ENCODE results near the gene AIMP1.

The AIMP1 gene

DNA sequence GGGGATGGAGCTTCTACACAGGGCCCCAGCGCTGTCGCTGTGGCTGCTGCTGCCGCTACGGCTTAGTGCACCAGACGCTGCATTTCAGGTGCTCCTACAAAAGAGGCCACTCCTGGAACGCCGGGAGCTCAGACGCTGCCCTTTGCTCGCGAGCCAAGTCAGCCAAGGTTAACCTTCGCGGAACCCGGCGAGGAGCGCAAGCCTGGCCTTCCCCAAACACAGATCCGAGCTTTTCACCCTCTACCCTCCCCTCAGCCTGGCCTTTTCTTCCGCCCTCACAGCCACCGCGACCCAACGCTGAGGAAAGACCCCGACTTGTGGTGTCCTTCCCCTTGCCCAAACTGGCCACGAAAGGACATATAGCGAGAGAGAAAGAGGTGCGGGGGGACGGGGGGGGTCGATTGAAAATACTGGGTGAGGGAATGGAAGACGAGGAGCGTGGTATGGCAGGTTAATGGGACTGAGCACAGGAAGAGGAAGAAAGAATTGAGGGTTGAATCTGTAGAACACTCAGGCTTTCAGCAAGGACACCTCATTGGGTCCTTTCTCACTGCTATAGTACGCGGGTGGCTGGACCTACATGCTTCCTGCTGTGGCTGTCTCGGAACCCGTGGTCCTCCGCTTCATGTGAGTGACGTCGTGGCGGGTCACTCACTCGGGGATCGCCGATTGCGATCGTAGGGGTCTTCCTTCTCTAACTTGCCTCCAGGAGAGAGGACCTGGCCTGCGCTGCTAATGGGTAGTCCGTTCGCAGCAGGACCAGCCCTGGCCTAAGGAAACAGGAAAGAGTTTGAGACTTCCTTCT, at the start of gene AIMP1, which contains the start of gene TBCK:
Gene AIMP1 (plus strand): TSS at position 583 of the 805 bp plus-strand sequence. CDS start 8,460 bp downstream, outside the sequence.
Gene TBCK (minus strand): TSS at position 242 of the 805 bp plus-strand sequence. CDS start 7,249 bp downstream, outside the sequence.
- DNase-seq (ENCODE audit: low spot score), result peak; percentile 88

DNA sequence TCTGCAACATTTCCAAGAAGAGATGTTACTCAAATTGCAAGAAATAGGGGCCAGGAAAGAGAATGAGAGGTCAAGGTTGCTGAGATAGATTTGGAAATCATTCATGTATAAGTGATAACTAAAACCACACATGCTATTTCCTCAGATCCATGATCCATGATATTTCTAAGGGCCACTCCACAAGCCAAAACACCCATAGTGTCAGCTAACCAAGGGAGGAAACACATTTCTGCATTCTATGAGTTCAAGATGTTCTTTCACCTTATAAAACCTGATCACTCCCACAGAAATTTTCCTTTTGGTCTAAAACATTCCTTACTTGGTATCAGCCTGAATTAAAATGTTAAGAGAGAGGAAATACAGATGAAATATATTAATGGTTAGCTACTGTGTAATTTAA, 47.6 kb upstream of the AIMP1 start:
- DNase-seq (ENCODE audit: low spot score), result no peak

DNA sequence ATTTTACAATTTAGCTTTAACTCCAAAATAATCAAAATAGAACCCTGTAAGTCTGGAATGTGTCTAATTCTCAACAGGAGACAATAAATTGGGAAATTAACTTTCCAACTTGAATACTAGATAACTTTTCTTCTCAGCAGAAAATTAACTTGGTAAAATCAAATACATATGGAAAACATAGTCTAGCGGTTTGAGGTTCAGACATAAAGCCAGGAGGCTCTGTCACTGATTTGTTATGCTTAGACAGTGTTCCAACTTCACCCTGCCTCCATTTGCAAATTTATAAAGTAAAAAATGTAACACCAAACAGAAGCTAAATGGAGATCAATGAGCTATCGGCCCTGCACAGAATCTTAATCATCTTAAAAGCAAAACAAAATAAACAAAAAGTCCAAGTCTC, 46.6 kb upstream of the AIMP1 start:
- DNase-seq (ENCODE audit: low spot score), result no peak

DNA sequence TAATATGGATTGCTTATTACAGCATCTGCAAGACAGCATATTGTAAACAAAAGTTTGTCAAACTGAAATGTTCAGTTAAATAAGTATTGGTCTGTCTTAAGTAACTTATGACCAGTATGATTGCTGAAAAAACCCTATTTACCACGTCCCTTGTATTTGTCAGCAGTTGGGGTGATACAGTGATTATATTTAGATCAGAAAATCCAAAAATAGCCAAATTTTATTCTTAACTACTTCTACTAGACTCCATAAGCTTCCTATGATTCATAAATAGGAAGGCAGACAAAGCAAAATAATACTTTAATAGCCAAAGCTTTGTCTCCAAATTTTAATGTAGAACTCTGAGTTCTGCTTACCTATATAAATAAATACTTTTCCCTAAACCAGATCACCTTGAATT, 45.6 kb upstream of the AIMP1 start:
- no peak for DNase-seq (ENCODE audit: low spot score)

DNA sequence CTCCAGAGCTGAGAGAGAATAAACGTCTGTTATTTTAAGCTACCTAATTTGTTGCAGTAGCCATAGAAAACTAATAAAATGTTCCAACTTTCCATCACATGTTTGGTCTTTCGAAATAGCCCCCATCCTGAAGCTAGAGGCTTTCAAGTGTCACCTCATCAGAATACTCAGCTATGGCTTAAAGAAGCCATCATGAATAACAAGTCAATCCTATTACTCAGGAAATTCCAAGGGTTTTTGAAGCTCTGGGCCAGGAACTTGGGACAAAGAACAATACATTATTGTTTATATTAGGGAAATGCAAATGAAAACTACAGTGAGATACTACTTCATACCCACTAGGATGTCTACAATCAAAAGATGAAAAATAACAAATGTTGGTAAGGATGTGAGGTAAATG, 42.5 kb upstream of the AIMP1 start:
- peak; percentile 22 for DNase-seq (ENCODE audit: low spot score)

DNA sequence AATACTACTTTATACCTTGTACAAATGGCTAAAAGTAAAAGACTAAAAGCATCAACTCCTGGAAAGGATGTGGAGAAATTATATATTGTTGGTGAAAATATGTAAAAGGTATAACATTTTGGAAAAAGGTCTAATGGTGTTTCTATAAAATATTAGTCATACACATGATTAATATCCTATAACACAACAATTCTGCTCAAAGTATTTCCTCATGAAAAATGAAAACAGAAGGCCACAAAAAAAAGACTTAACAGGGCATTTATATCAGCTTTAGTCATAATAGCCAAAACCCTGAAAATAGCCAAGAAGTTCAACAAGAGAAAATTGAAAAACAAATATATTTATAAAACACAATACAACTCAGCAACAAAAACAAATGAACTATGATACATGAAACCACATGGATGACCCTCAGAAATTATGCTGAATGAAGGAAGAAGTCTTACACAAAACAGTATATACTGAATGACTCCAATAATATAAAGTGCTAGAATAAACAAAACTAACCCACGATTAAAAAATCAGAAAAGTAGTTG, 39.1 kb upstream of the AIMP1 start:
- DNase-seq (ENCODE audit: low spot score), result no peak

DNA sequence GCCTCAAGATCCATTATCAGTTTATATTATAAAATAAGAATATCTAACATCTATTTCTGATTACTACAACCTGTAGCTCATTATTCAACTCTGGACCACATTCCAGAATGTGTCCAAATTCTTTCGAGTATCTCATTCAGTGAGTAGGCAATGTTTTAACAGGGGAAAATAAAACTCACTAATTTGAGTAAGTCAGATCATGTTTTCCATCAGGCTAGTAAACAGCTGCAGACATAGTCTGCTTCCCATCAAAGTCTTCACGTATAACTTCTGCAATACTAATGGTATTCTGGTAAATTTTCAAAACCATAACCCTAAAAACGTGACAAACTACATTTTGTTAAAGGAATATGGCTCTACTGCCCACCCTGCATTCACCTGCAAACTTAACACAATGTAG, 32.1 kb upstream of the AIMP1 start:
- DNase-seq (ENCODE audit: low spot score), result no peak

DNA sequence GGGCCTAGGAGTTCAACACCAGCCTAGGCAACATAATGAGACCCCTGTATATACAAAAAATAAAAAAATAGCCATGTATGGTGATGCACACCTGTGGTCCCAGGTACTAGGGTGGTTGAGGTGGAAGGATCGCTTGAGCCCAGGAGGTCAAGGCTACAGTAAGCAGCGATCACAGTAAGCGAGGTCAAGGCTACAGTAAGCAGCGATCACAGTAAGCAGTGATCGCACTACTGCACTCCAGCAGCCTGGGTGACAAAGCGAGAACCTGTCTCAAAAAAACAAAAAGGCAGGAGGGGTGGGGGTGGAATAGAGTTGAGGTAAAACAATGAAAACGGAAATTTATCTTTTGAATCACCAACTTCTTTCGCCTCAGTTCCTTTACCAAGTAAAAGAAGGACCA, 29.7 kb upstream of the AIMP1 start:
- no peak for DNase-seq (ENCODE audit: low spot score)

DNA sequence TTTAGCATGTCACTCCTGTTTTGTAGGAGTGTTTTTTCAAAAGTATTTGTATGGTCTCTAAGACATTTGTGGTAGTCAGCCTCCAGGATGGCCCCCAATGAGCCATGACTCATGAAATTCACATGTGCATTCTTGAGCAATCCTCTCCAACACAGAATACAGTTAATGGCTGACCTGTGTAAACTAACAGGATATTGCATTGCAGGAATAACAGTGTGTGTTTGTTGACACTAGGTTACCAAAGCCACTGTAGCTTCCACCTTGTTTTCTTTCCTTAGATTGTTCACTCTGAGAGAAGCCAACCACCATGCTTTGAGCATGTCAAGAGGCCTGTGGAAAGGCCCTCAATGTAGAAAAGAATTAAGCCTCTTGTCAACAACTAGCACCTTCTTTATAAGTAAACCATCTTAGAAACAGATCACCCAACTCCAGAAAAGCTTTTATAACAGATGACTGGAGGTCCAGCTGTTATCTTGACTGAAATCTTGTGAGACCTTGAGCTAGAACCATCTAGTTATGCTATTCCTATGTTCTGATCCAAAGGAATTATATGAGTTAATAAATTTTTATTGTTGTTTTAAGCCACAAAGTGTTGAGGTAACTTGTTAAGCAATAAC, 28.9 kb upstream of the AIMP1 start:
- DNase-seq (ENCODE audit: low spot score), result no peak

DNA sequence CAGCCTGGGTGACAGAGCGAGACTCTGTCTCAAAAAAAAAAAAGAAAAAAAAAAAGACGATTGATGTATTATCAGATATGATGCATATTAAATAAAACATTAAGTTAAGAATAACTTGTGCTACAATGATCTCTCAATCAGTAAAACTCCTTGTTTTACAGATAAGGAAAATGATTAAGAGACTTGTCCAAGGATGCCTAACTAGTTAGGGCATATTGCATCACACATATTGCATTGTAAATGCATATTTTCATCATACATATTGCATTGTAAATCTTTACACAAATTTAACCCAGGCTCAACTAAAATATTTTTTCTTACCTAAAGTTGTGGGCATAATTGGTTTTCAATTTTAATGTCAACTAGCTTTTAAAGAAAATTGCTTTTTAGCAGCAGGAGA, 26.6 kb upstream of the AIMP1 start:
- no peak for DNase-seq (ENCODE audit: low spot score)

DNA sequence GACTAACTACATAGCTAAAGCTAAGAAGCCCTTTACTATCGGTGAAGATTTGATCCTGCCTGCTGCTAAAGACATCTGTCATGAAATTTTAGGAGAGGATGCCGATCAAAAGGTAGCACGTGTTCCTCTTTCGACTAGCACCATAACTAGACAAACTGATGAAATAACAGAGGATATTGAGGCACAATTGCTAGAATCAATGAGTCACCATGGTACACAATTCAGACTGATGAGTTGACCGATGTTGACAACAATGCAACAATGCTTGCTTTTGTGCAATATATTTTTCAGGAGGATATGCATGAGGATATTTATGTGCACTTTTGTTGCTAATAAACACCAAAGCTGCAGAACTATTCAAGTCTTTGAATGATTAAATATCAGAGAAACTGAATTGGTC, 24.7 kb upstream of the AIMP1 start:
- no peak for DNase-seq (ENCODE audit: low spot score)

DNA sequence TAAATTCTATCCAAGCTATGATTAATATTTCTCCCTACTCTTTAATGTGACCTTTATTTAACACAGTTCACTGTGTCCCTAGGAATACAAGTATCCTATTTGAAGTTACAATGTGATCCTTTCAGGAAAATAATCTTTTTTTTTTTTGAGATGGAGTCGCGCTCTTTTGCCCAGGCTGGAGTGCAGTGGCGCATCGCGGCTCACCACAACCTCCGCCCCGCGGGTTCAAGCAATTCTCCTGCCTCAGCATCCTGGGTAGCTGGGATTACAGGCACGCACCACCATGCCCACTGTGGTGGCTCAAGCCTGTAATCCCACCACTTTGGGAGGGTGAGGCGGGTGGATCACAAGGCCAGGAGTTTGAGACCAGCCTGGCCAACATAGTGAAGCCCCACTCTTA, 22.3 kb upstream of the AIMP1 start:
- no peak for DNase-seq (ENCODE audit: low spot score)

DNA sequence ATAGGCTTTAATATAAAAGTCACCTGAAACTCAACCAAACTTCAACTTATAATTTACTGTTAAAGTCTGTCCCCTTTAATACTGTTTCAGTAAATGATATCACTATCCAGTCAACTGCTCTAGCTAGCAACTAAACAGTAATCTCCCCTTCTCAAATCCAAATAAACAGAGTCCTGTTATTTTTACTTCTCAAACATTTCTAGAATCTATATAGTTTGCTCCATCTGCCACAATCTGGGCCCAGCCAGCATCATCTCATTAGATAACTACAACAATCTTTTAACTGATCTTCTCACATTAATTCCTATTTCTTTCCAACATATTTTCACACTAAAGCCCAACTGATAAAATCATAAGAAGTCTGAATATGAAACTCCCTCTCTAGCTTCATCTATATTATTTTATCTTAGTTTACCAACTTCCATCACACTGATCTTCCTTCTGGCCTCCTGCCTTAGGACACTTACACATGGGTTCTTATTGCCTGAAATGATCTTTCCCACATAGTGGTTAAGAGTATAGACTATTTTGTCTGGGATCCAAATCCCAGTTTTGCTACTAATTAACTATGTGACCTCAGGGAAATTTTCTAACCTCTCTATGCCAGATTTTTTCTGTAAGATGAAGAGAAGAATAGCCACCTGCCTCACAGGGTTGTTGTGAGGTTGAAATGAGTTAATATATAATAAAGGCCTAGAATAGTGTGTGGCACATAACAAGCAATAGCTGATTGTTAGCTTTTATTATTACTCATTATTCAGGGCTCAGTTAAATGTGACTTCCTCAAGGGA, 18.9 kb upstream of the AIMP1 start:
- no peak for DNase-seq (ENCODE audit: low spot score)

DNA sequence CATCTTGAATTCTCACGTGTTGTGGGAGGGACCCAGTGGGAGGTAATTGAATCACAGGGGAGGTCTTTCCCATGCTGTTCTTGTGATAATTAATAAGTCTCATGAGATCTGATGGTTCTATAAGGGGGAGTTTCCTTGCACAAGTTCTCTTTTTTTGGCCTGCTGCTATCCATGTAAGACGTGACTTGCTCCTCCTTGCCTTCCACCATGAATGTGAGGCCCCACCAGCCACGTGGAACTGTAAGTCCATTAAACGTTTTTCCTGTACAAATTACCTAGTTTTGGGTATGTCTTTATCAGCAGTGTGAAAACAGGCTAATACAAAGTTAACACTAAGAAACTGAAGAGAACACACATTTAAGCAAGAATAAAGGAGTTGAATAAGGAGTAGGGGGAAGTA, 16.4 kb upstream of the AIMP1 start:
- DNase-seq (ENCODE audit: low spot score), result no peak

DNA sequence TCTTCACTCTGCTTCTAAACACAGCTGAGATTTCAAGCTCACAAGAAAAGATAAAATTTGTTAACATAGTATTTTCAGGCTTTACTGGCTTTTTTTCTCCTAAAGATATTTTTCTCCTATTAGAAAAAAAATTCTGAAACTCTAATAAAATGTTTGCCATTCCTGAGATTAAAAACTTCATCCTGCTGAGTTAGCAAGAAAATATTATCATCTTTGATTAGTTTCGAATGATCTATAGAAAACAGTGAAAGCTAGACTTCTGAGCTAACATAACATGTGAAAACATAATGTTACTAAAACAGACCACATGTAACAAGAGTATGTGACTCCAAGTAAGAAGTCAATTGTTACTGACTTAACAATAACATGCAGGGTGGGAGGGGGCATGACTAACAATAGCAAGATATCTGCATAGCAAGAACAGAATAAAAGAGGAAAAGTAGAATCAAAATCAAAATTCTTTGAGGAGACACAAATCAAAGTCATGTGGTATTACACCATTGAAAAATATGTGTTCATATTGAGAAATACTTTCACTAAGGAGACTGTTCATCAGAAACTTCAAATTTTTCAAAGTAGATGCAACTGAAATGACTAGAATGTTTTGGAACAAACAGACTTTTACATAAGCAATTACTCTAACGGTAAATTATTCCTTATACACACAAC, 14.8 kb upstream of the AIMP1 start:
- DNase-seq (ENCODE audit: low spot score), result no peak

DNA sequence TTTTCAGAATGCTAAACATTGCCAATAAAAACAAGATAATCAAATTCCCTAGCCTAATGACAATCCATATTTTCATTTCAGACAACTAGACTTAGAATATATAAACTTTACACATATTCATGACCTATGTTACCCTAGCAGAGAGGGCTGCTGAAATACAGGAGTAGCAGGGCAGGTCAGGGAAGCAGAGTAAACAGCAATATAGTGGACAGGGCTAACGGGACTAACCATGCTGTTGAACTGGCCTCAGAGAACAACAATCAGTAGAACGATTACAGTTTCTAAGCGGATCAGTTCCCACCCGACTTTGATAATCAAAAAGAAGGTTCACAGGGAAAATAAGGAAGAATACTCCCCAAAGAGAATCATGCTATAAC, 14.3 kb upstream of the AIMP1 start:
- no peak for DNase-seq (ENCODE audit: low spot score)

DNA sequence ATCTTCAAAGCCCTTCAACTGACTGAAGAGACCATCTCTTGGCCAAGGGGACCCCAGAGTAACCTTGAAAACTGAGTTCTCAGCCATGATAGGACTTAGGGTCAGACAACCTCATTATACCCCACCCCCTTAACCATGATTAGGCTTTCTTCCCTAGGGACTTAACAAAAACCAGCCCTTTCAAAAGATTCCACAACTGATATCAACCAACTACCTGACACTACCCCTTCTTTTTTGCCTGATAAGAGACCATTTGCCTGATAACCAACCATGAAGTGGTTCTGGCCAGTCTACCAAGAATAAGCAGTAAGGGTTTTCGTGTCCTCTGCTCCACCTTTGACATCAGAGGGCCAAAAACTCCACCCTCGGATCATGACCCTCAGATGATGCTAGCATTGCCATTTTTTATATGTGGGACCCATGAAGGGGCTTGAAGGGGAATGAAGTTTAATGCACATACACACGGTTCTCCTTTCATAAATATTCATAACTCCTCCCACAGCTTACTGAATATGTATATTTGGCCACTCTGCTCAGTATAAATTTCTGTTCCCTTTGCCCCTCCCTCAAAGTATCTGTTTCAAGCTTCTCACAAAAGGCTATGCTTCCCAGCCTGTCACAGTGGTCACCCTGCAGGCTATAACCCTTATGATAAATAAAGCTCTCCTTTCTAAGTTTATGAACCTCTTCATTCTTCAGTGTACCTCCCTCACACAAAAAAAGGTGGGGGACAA, 12.6 kb upstream of the AIMP1 start:
- no peak for DNase-seq (ENCODE audit: low spot score)

DNA sequence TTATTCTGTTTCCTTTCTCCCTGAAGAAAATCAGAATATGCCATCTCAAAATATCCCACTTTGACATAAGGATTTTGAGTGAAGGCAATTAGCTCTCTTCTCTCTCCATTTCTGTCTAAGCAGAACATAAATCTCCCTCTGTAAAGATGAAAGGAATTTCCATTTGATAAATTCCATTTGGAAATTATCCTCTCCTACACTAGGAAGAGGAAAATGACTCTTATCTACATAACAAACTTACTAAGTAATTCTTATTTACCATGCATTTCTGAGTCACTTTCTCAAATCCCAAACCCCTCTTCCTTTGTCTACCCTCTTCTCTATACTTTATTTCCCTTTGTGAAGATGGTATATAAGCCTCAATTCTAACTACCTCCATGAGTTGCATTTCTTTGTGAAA, 11.7 kb upstream of the AIMP1 start:
- DNase-seq (ENCODE audit: low spot score), result no peak

DNA sequence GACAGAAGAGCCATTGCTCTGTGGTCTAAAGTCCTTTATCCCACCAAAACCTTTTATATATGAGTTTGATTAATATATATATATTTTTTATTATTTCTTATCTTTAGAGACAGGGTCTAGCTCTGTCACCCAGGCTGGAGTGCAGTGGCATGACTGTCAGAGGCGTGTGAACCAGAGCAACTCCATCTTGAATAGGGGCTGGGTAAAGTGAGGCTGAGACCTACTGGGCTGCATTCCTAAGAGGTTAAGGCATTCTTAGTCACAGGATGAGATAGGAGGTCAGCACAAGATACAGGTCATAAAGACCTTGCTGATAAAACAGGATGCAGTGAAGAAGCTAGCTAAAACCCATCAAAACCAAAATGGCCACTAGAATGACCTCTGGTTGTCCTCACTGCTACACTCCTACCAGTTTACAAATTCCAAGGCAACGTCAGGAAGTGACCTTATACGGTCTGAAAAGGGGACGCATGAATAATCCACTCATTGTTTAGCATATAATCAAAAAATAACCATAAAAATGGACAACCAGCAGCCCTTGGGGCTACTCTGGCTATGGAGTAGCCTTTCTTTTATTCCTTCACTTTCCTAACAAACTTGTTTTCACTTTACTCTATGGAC, 10.8 kb upstream of the AIMP1 start:
- DNase-seq (ENCODE audit: low spot score), result no peak

DNA sequence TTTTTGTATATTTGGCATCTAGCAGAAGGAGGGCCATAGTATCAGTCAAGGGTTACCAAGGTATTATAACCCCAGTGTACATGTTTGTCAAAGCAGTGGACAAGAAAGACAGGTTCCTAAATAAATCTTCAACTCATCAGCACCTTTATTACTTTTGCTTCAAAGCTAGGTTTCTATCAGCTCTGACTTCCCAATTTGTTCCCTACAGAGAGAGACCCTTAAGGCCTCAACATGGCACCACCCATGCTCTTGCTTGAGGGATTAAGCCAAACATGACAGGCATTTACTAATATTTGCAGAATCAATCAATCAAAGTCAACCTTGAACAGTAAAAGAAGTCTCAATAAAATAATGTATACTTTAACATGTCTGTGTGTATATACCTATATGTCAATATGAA, 9.8 kb upstream of the AIMP1 start:
- no peak for DNase-seq (ENCODE audit: low spot score)

DNA sequence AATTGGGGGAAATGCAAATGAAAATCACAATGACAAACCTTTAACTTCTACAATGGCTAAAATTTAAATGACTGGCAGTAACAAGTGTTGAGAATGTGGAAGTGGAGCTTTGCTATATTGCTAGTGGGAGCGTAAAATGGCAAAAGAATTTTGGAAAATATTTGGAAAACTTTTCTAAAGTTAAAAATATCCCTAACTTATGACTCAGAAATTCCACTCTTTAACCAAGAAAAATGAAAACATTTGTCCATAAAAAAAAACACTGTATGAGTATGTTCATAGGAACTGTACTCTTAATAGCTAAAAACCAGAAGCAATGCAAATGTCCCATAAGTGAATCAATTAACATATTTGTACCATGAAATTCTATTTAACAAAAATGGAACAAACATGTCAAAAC, 4.0 kb upstream of the AIMP1 start:
- DNase-seq (ENCODE audit: low spot score), result no peak

All from globus pallidus (tissue), 1 donor.